GM12878 (cell line): ENCODE measurements around the gene OXER1. TPM values are rescaled to one million over a fixed set of nuclear protein-coding genes. Genes with fewer than 3 reads are reported as not detected.

Experiments
- ATAC-seq: fragments of 200-7000 bp; cut with Tn5 transposase; 3 replicates; pipeline ENCODE4 v1.9.1; 2020; ENCODE audit warnings: mild to moderate bottlenecking, moderate library complexity
- BruUV-seq: library from RNA; stranded (reverse); fragments of 400-500 nt; replicated peaks from 2 replicates; lab custom pipeline; 2021; lab: Mats Ljungman, UMichigan
- CTCF ChIA-PET: fragments of 300-600 bp; sonication (Branson Sonifier 250); formaldehyde crosslinking; extraction: SDS; loops from one replicate; lab custom pipeline; 2021; ENCODE audit warnings: inconsistent platforms; lab: Yijun Ruan, JAX
- POLR2A ChIA-PET: fragments of 350-600 bp; formaldehyde crosslinking; extraction: SDS; loops from one replicate; lab custom pipeline; 2021; ENCODE audit warnings: inconsistent platforms; lab: Charles Lee
- RAD21 ChIA-PET: fragments of 300-600 bp; sonication (Branson Sonifier 250); formaldehyde crosslinking; loops from one replicate; lab custom pipeline; 2023; ENCODE audit warnings: antibody characterized with exemption; ENCODE audit not compliant: unreplicated experiment; lab: Charles Lee
- SMC1A ChIA-PET: fragments of 300-600 bp; sonication (Branson Sonifier 250); formaldehyde crosslinking; loops from one replicate; lab custom pipeline; 2023; ENCODE audit not compliant: unreplicated experiment, uncharacterized antibody; lab: Charles Lee
- DNase-seq: peaks from one replicate; pipeline ENCODE4 v3.0.0-alpha.2; 2011; ENCODE audit warnings: low read depth, low spot score
- FAIRE-seq: peaks from 3 replicates; lab custom pipeline; 2011; peaks lifted over from hg19 to GRCh38; lab: Jason Lieb, UNC
- H2AFZ ChIP-seq: 2 replicates; pipeline ENCODE4 v1.6.0; 2011; ENCODE audit warnings: low read depth, low read length, control low read depth; ENCODE audit not compliant: control insufficient read depth
- H3K27ac ChIP-seq: 2 replicates; pipeline ENCODE4 v1.5.1; 2011; ENCODE audit warnings: control low read depth; ENCODE audit not compliant: control insufficient read depth, insufficient read depth
- H3K27me3 ChIP-seq, 2 experiments: replicated peaks in 1 of 2; 2 replicates each; pipeline versions ENCODE4 v1.6.0 to v1.6.1; 2011; ENCODE audit warnings: low read length in 1 of 2; ENCODE audit not compliant: control insufficient read depth in 2 of 2, insufficient read depth in 2 of 2
- H3K36me3 ChIP-seq, 2 experiments: 2 replicates each; pipeline ENCODE4 v1.5.1; 2011; ENCODE audit warnings: low read length in 1 of 2; ENCODE audit not compliant: control insufficient read depth in 2 of 2, insufficient read depth in 2 of 2
- H3K4me1 ChIP-seq: 2 replicates; pipeline ENCODE4 v1.6.1; 2011; ENCODE audit warnings: mild to moderate bottlenecking, low read length, moderate library complexity, mixed read lengths; ENCODE audit not compliant: control insufficient read depth, insufficient read depth
- H3K4me2 ChIP-seq: 2 replicates; pipeline ENCODE4 v1.6.0; 2011; ENCODE audit warnings: control low read depth; ENCODE audit not compliant: control insufficient read depth, insufficient read depth
- H3K4me3 ChIP-seq: fragments of 200-600 bp; sonication (generic); 2 replicates; pipeline ENCODE4 v1.5.1; 2016
- H3K79me2 ChIP-seq: 2 replicates; pipeline ENCODE4 v1.6.0; 2011; ENCODE audit warnings: low read length; ENCODE audit not compliant: control insufficient read depth, insufficient read depth
- H3K9ac ChIP-seq: 2 replicates; pipeline ENCODE4 v1.8.0; 2011; ENCODE audit warnings: low read length, control low read depth, mixed read lengths; ENCODE audit not compliant: control insufficient read depth, insufficient read depth
- H3K9me3 ChIP-seq: replicated peaks from 3 replicates; pipeline ENCODE4 v1.5.1; 2011; ENCODE audit warnings: mild to moderate bottlenecking, low read length; ENCODE audit not compliant: control insufficient read depth, insufficient read depth
- H4K20me1 ChIP-seq: 2 replicates; pipeline ENCODE4 v1.6.0; 2011; ENCODE audit not compliant: control insufficient read depth, insufficient read depth
- BHLHE40 ChIP-seq, 2 experiments: fragments of 450-650 bp in 1 of 2; IDR thresholded peaks; 2 replicates each; pipeline ENCODE4 v1.6.1; 2011 to 2017; ENCODE audit warnings: low read depth in 2 of 2, borderline replicate concordance in 1 of 2, improper control_type of control experiment in 1 of 2, low read length in 1 of 2, mild to moderate bottlenecking in 1 of 2
- MEF2B ChIP-seq: fragments of 450-650 bp; IDR thresholded peaks from 2 replicates; pipeline ENCODE4 v1.6.1; 2018; ENCODE audit warnings: mild to moderate bottlenecking, moderate library complexity; ENCODE audit not compliant: partially characterized antibody, poor library complexity, severe bottlenecking
- RAD21 ChIP-seq: IDR thresholded peaks from 2 replicates; pipeline ENCODE4 v1.6.1; 2011; ENCODE audit warnings: mild to moderate bottlenecking, low read depth, low read length, moderate library complexity; ENCODE audit not compliant: insufficient read depth
- SMARCA5 ChIP-seq: fragments of 450-650 bp; IDR thresholded peaks from 2 replicates; pipeline ENCODE4 v1.6.1; 2017; ENCODE audit warnings: mild to moderate bottlenecking
- SMC3 ChIP-seq: IDR thresholded peaks from 2 replicates; pipeline ENCODE4 v1.6.1; 2011; ENCODE audit warnings: low read length, improper control_type of control experiment, borderline replicate concordance
- ZNF622 ChIP-seq: fragments of 450-650 bp; IDR thresholded peaks from 2 replicates; pipeline ENCODE4 v1.6.1; 2017; ENCODE audit warnings: mild to moderate bottlenecking, inconsistent platforms
- WGBS: methylation state at CpG from one replicate; pipeline ENCODE4 v1.1.6; 2016; ENCODE audit warnings: low lambda C conversion rate; ENCODE audit not compliant: insufficient replicate concordance, insufficient coverage; ENCODE audit errors: missing lambda C conversion rate; 5-methylcytosine and 5-hydroxymethylcytosine counted together
- in situ Hi-C: fragments of 300-500 bp; cut with MboI; formaldehyde crosslinking; loops from 9 replicates; pipeline ENCODE4 v1.14.3; 2018; ENCODE audit warnings: mixed read lengths
- intact Hi-C: fragments of 100-400 bp; cut with micrococcal nuclease; formaldehyde crosslinking; loops from one replicate; pipeline ENCODE4 v1.14.2; 2022; ENCODE audit not compliant: unreplicated experiment
- polyA plus RNA-seq, 11 experiments: library from polyadenylated mRNA; depleted of rRNA in 4 of 11; unstranded in 6 of 11; stranded (reverse) in 5 of 11; fragments of >200 nt; fragmentation: Nextera tagmentation in 4 of 11; fragmentation: Illumina TruSeq in 1 of 11; extraction: Ambion mirVana in 4 of 11; extraction: Trizol in 1 of 11; gene quantifications; 1 replicate in 1 of 11; 2 replicates in 10 of 11; pipeline versions ENCODE4 v1.2.1 to v1.2.3, GENCODE V29; 2011 to 2016; ENCODE audit warnings: inconsistent platforms in 2 of 11, missing spikeins in 2 of 11, low read depth in 1 of 11
- total RNA-seq, 4 experiments: library from RNA; depleted of rRNA in 3 of 4; stranded (reverse); fragments of >200 nt in 3 of 4; fragmentation: Illumina TruSeq in 1 of 4; extraction: Trizol in 1 of 4; gene quantifications; 2 replicates each; pipeline versions ENCODE4 v1.2.1 to v1.2.3, GENCODE V29; 2013 to 2021
- TF ChIP-seq, protein P1 (sequence below), 3 experiments: IDR thresholded peaks in 2 of 3; conservative IDR thresholded peaks in 1 of 3; 2 replicates each; pipeline ENCODE4 v1.5.1; 2011; ENCODE audit warnings: low read depth in 3 of 3, low read length in 3 of 3, mild to moderate bottlenecking in 3 of 3, control low read depth in 2 of 3, moderate library complexity in 2 of 3, inconsistent platforms in 1 of 3, mixed read lengths in 1 of 3; ENCODE audit not compliant: control insufficient read depth in 2 of 3, insufficient read depth in 1 of 3; ENCODE audit errors: extremely low read depth in 1 of 3

OXER1 gene
- total and polyA plus RNA-seq, 10 of the 15 experiments (the other 5 are each of a cell fraction or from before 2014, with no cell fraction given): 0.11 to 8.6 (median 3.3) TPM

DNA sequence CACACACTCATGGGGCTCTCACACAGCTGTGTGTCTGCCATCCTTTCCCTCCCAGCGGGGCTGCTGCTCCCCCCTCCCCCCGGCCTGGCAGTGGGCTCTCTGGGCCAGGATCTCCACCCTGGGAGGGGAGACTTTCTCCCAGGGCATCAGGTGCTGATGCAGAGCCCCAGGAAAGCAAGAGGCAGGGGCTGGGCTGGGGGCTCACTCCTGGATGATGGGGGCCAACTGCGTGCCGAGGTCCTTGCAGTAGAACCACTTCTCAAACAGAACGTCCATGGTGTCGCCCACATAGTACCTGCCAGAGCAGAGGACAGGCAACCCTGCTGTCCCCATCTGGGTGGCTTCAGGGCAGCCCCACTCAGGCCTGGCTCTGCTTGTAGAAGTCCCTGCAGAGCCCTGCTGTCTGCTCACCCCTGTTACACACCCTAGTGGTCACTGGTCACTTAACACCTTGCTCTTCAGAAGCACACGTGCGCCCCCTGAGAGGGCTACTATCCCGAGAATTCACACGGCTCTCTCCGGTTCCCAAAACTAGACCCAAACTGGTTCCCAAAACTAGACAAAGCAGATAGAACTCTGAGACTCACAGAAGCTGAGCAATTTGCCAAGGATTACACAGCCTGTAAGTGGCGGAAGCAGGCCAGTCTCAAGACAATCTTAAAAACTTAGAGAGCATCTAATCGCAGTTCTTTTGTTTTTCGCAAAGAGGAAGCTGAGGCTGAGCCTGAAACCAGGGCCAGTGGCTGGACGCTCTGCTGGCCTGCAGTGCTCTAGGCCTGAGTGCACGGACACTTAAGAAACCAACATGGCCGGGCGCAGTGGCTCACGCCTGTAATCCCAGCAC is 6.6 kb upstream of the OXER1 start:
- TF ChIP-seq, protein P1, sequence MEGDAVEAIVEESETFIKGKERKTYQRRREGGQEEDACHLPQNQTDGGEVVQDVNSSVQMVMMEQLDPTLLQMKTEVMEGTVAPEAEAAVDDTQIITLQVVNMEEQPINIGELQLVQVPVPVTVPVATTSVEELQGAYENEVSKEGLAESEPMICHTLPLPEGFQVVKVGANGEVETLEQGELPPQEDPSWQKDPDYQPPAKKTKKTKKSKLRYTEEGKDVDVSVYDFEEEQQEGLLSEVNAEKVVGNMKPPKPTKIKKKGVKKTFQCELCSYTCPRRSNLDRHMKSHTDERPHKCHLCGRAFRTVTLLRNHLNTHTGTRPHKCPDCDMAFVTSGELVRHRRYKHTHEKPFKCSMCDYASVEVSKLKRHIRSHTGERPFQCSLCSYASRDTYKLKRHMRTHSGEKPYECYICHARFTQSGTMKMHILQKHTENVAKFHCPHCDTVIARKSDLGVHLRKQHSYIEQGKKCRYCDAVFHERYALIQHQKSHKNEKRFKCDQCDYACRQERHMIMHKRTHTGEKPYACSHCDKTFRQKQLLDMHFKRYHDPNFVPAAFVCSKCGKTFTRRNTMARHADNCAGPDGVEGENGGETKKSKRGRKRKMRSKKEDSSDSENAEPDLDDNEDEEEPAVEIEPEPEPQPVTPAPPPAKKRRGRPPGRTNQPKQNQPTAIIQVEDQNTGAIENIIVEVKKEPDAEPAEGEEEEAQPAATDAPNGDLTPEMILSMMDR (IDR thresholded peaks at IDR 0.05 in 2 of 3, conservative IDR thresholded peaks at IDR 0.05 in 1 of 3; ENCODE audit: control insufficient read depth in 2 of 3, extremely low read depth in 1 of 3, insufficient read depth in 1 of 3, low read depth in 3 of 3, low read length in 3 of 3): peak; percentile 38 to 71 (median 69)
- TF ChIP-seq SMARCA5 (no peak), ZNF622 (no peak), SMC3 (peak; percentile 48; the same call in 1 of the 2 replicates), RAD21 (peak; percentile 52; the same call in 1 of the 2 replicates), MEF2B (peak; percentile 11), BHLHE40 (IDR thresholded peaks at IDR 0.05; ENCODE audit: borderline replicate concordance in 1 of 2, low read depth in 2 of 2, low read length in 1 of 2) (peak in 1 of 2 experiments; percentile 62; a peak in 1 of 4 replicates)
- ChIA-PET SMC1A (interaction anchor here (0.7 to 1.4 kb wide), 2 partner anchors 48 to 75 kb away, joined by 3 to 4 read pairs; no protein-coding TSS in a partner anchor), RAD21 (interaction anchor here (0.6 to 1.0 kb wide), 2 partner anchors 19 to 93 kb away, joined by 3 to 8 read pairs; no protein-coding TSS in a partner anchor), CTCF (interaction anchor here (1.0 to 1.9 kb wide), 3 partner anchors 13 to 24 kb away, joined by 3 to 5 read pairs (median 4); no protein-coding TSS in a partner anchor), POLR2A (interaction anchor here (0.7 kb wide), 1 partner anchor 111 kb away, joined by 3 read pairs; no protein-coding TSS in a partner anchor)
- Histone ChIP-seq H3K9me3 (no peaks in the 10 kb centered on the region), H3K27ac (no peak overlapping the region), H3K4me1 (no peaks in the 10 kb centered on the region; the same call in 1 of the 2 replicates), H3K27me3 (no peaks in the 10 kb centered on the region), H4K20me1 (no peaks in the 10 kb centered on the region), H3K36me3 (no peaks in the 10 kb centered on the region; a peak in 1 of 4 replicates), H3K79me2 (no peaks in the 10 kb centered on the region), H3K4me3 (no peak overlapping the region), H3K9ac (no peak overlapping the region), H3K4me2 (no peak overlapping the region), H2AFZ (no peak overlapping the region)
- no TSS peak for BruUV-seq
- WGBS: 63% methylated on average over 19 of the region's 19 CpGs
- peak; percentile 94 for ATAC-seq
- intact Hi-C loops: no loop called here
- no peak for FAIRE-seq
- DNase-seq: no peak
- in situ Hi-C loops: no loop called here
